Measurements from ENCODE around the gene TEX35.

DNA sequence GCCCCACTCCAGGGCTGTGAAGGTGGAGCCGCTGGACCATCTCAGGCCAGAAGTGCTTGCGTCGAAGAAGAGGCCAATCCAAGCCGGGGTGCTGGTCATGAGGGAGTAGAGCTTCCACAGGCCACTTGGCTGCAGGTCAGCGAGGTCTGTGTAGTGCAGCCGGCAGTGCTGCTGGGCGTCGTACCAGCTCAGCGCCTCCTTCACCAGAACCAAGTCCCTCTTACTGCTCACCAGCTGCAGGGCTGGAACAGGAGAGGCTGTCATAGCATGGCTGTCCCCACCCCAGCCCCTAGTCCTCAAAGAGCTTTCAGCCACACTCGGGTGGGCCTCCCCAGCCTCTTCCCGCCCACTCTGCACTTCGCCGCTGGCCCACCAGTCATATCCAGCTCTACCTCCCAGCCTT, 18.3 kb upstream of the TEX35 start:
- no peak for TF ChIP-seq EZH2 (IDR thresholded peaks at IDR 0.05; ENCODE audit: insufficient read depth, poor library complexity, severe bottlenecking)
- no peak for TF ChIP-seq EZH2phosphoT487 (IDR thresholded peaks at IDR 0.05; ENCODE audit: insufficient read depth, low read depth)

All from GM23248 (cell line).